ENCODE data around the gene PCDHGA1.

Gene PCDHGA1

GRCh38 chr5:141330299-141331080 is at the start of gene PCDHGA1:
TSS of gene PCDHGA1 (plus strand) at chr5:141330514.
- TF ChIP-seq, protein P1, sequence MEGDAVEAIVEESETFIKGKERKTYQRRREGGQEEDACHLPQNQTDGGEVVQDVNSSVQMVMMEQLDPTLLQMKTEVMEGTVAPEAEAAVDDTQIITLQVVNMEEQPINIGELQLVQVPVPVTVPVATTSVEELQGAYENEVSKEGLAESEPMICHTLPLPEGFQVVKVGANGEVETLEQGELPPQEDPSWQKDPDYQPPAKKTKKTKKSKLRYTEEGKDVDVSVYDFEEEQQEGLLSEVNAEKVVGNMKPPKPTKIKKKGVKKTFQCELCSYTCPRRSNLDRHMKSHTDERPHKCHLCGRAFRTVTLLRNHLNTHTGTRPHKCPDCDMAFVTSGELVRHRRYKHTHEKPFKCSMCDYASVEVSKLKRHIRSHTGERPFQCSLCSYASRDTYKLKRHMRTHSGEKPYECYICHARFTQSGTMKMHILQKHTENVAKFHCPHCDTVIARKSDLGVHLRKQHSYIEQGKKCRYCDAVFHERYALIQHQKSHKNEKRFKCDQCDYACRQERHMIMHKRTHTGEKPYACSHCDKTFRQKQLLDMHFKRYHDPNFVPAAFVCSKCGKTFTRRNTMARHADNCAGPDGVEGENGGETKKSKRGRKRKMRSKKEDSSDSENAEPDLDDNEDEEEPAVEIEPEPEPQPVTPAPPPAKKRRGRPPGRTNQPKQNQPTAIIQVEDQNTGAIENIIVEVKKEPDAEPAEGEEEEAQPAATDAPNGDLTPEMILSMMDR (IDR thresholded peaks at IDR 0.05), result peak; percentile 77

DNA sequence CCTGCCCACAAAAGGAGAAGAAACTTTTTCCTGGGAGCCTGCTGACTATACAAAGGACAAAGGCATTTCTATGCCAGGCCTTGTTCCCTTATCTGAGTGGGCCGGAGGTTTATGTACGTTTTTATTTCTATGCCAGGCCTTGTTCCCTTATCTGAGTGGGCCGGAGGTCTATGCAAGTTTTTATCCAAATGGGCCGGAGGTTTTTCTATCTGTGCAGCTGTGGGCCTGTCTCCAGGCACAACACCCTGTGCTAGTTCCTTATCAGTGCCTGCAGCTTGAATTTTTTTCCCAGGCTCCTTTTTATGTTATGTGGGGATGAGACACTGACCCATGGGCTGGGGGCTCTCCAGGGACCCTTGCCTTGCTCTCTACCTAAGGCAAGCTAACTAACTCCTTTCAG is 31.9 kb upstream of the PCDHGA1 start:
- TF ChIP-seq, protein P1 (IDR thresholded peaks at IDR 0.05), result no peak

GRCh38 chr5:141303756-141304155 is 26.6 kb upstream of the PCDHGA1 start, which contains the start of gene SLC25A2:
TSS of gene SLC25A2 (minus strand) at chr5:141304049. CDS start at chr5:141303865, 184 bp downstream.
- TF ChIP-seq, protein P1 (IDR thresholded peaks at IDR 0.05), result no peak

- TF ChIP-seq, protein P1 (IDR thresholded peaks at IDR 0.05), result no peak
These were observed 23.7 kb upstream of the PCDHGA1 start for GRCh38 chr5:141306630-141307029.

DNA sequence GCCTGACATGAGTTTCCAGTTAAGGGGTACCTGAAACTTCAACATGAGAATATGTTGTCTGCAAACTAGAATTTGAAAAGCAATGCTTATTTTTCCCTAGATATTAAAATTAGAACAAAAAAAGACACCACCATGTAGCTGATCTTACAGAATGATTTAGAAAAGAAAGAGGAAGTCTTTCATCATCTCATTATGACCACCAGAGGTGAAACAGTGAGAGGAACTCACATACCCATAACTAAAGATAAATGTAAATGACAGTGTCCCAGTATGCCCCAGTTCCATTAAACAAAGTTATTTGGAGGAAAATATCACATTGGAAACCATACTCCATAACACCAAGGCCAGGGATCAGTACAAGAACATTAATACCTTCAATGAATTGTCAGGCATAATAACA is 16.6 kb upstream of the PCDHGA1 start:
- TF ChIP-seq, protein P1 (IDR thresholded peaks at IDR 0.05), result no peak

- TF ChIP-seq, protein P1 (IDR thresholded peaks at IDR 0.05), result no peak
These were observed 11.1 kb upstream of the PCDHGA1 start for GRCh38 chr5:141319202-141319601.

- TF ChIP-seq, protein P1 (IDR thresholded peaks at IDR 0.05), result no peak
These were observed 10.6 kb upstream of the PCDHGA1 start for GRCh38 chr5:141319699-141320098.

Measured in LNCAP (cell line).